Endometrium (tissue), 2 donors: ENCODE data around the gene GUF1.
"Not testable (repeated sequence)": the region's sequence is repeated elsewhere in the genome, so short reads cannot be mapped to it uniquely, and the experiment has no call there.

Source experiments
- FAIRE-seq: peaks from 2 replicates; lab custom pipeline; 2012; peaks lifted over from hg19 to GRCh38; lab: Jason Lieb, UNC
- donor health status: control.
- donor health status: control.

GUF1 gene

GRCh38 chr4:44713125-44713524 lies 34.9 kb downstream of the GUF1 start:
- FAIRE-seq, result no peak

DNA sequence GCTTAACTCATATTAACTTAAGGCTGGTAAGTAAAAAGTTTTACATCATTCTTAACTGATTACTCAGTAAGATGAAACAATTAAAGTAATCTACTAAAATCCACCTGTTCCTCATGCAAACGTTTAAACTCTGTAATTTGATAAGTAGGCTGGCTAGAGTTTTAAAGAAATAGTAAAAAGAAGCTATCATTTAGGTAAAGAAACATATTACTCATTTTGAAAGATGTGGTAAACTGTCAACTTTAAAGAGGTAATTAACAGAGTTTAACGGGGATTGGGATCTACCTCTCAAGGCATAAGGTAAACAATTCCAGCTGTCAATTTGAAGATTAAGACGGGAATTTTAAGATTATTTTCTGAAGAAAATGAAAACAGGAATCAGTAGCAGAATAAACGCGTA lies 38.4 kb downstream of the GUF1 start:
- FAIRE-seq, result no peak

GRCh38 chr4:44720371-44720770 lies 42.2 kb downstream of the GUF1 start:
- no peak for FAIRE-seq

- no peak for FAIRE-seq
These were observed 43.8 kb downstream of the GUF1 start for GRCh38 chr4:44722001-44722400.

GRCh38 chr4:44725166-44725565 lies 46.9 kb downstream of the GUF1 start:
- no peak for FAIRE-seq

DNA sequence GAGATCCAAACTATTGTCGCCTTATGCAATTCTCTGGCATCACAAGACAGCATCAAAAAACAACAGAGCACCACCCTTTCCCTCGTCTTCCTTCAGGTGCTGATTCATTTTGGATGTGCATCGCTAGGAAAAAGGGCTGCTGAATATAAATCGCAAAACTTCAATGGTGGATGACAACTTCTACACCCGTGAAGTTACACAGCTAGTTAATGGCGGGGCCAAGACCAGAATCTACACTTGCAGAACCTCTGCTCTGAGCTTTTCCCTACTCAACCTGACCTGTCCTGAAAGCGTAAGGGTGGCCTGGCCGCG lies 47.5 kb downstream of the GUF1 start:
- no peak for FAIRE-seq

- no peak for FAIRE-seq
These were observed 48.0 kb downstream of the GUF1 start, which contains the start of gene GNPDA2 for GRCh38 chr4:44726038-44726871. GNPDA2 (minus strand) TSS chr4:44726556; CDS start chr4:44722207, 4,349 bp downstream.

DNA sequence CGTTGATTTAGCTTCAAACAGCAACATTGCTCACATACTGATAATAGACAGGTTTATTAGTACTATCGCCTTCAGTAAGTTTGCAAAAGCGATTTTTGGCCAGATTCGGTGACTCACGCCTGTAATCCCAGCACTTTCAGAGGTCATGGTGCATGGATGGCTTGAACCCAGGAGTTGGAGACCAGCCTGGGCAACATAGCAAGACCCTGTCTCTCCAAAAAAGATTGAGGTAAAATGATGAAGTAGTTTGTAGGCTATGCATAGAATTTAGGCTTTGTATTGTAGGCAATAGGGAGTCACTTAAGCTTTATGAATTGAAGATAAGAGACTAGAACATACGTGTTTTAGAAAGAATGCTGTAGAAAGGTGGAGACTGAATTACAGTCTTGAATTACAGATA lies 49.3 kb downstream of the GUF1 start:
- FAIRE-seq, result no peak

DNA sequence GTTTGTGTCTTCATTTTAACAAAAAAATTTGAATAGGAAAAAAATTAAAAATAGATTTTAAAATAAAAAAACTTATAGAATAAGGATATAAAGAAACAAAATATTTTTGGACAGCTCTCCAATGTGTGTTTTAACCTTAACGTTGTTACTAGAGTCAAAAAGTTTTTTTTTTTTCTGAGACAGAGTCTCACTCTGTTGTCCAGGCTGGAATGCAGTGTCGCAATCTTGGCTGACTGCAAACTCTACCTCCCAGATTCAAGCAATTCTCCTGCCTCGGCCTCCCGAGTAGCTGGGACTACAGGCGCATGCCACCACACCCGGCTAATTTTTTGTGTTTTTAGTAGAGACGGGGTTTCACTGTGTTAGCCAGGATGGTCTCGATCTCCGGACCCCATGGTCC lies 50.5 kb downstream of the GUF1 start:
- not testable (repeated sequence) for FAIRE-seq

DNA sequence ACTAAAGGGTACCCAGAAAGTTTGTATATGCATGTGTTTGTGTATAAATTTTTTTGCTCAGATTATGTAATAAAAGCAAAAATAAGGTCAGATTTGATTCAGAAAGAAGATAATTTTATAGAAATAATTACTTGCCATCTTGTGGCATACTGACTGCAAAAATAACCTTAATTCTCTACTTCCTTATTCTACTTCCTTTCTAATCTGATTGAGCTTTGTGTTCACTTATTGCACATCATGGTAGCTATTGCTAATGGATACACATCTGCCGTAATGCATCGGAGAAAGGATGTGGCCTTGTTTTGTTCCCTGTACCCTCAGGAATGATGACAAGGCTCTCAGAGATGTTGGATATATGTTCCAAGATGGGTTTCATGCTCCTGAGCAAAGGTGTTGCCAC lies 58.7 kb downstream of the GUF1 start:
- FAIRE-seq, result no peak

DNA sequence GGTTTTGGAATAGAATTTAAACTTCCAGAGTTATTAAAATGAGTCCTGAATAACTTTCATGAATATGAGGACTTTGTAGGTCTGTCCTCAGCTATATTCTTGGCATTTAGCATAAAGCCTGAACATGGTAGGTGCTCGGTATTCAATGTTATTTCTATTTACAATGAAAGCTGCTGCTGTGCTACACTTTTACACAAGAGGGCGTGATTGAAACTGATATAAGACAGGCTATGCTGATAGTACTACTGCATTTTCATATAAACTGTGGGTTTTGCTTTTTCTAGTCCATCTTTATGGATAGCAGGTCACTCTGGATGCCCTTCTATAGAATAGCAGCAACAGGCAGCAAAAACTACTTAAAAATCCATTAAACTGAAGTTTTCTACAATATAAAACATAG lies 60.4 kb downstream of the GUF1 start:
- no peak for FAIRE-seq

GRCh38 chr4:44740201-44740600 lies 62.0 kb downstream of the GUF1 start:
- no peak for FAIRE-seq
